ENCODE data around the gene ALG12. TPM values are rescaled to one million over a fixed set of nuclear protein-coding genes. Genes with fewer than 3 reads are reported as not detected.

Gene ALG12
- total and polyA plus RNA-seq, 2 donors from 2014 or later: 27.2 to 28.4 TPM

DNA sequence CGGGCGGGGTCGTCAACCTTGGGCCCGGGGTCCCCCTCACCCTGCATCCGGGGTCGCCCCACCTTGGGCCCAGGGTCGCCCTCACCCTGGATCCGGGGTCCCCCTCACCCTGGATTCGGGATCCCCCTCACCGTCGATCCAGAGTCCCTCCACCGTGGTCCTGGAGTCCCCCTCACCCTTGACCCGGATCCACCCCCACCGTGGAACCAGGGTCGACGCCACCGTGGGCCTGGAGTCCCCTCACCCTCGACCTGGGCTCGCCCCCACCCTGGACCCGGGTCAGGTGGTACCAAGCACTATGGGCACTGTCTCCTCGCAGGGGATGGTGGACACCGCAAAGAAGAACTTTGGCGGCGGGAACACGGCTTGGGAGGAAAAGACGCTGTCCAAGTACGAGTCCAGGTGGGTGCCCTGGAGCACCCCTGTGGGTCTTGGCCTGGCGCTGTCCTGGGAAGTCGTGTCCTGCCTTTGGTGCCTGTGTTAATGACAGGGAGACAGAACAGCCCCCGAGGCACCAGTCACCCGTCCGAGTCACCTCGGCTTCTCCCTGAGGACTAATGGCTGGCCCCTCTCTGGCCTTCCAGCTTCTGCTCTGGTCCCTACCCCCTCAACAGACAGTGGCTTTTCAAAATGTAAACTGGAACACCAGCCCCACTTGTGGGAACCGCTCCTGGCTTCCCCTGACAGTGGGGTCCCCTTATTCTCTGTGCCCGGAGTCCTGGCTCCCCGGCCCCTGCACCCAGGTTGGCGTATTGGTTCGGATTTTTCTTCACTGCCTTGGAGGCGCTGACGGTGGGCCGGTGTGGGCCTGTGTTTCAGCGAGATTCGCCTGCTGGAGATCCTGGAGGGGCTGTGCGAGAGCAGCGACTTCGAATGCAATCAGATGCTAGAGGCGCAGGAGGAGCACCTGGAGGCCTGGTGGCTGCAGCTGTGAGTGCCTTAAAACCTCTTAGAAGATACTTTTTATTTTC, 958 bp upstream of the ALG12 start:
- Histone ChIP-seq H3K27me3 (ENCODE audit: control insufficient read depth, insufficient read depth, low read length) (no peaks in the 10 kb centered on the region), H3K4me3 (ENCODE audit: low read length in 3 of 3) (peak overlapping the region; percentile 16 to 63 (median 52)), H3K9me3 (ENCODE audit: control insufficient read depth in 2 of 3, insufficient read depth in 1 of 3, low read length in 3 of 3) (no peaks in the 10 kb centered on the region), H3K4me1 (ENCODE audit: control insufficient read depth in 2 of 3, insufficient read depth in 2 of 3, low read depth in 1 of 3, low read length in 3 of 3) (peaks cover 0 to 10% (median 0%) of the 10 kb centered on the region in 3 donors), H3K27ac (ENCODE audit: low read depth in 2 of 2, low read length in 2 of 2) (no peak overlapping the region), H3K9ac (ENCODE audit: low read length in 3 of 3) (peak overlapping the region in 2 of 3 donors; percentile 51 to 55), H3K36me3 (ENCODE audit: control insufficient read depth in 2 of 3, insufficient read depth in 3 of 3, low read length in 3 of 3) (peaks cover 0 to 9% (median 0%) of the 10 kb centered on the region in 3 donors)
- intact Hi-C loops (cut with DNase I): no loop called here
- FAIRE-seq (no peak), DNase-seq (peak in 2 of 5 donors; percentile 73 to 82)
- no peak for TF ChIP-seq CTCF (IDR thresholded peaks at IDR 0.05; ENCODE audit: borderline replicate concordance, extremely low read depth, insufficient read depth)

GRCh38 chr22:49916831-49917230, 1.4 kb downstream of the ALG12 start:
- Histone ChIP-seq H3K36me3 (ENCODE audit: control insufficient read depth in 2 of 3, insufficient read depth in 3 of 3, low read length in 3 of 3) (peaks cover 0 to 9% (median 8%) of the 10 kb centered on the region in 3 donors), H3K9ac (ENCODE audit: low read length in 3 of 3) (no peak overlapping the region), H3K4me3 (ENCODE audit: low read length in 3 of 3) (peak overlapping the region in 2 of 3 donors; percentile 18 to 80), H3K27me3 (ENCODE audit: control insufficient read depth, insufficient read depth, low read length) (no peaks in the 10 kb centered on the region), H3K9me3 (ENCODE audit: control insufficient read depth in 2 of 3, insufficient read depth in 1 of 3, low read length in 3 of 3) (no peaks in the 10 kb centered on the region), H3K27ac (ENCODE audit: low read depth in 2 of 2, low read length in 2 of 2) (no peak overlapping the region), H3K4me1 (ENCODE audit: control insufficient read depth in 2 of 3, insufficient read depth in 2 of 3, low read depth in 1 of 3, low read length in 3 of 3) (peaks cover 0 to 10% (median 0%) of the 10 kb centered on the region in 3 donors)
- no peak for FAIRE-seq
- peak in 1 of 5 donors; percentile 68 for DNase-seq
- no peak for TF ChIP-seq CTCF (IDR thresholded peaks at IDR 0.05; ENCODE audit: borderline replicate concordance, extremely low read depth, insufficient read depth)
- intact Hi-C loops (cut with DNase I): no loop called here

DNA sequence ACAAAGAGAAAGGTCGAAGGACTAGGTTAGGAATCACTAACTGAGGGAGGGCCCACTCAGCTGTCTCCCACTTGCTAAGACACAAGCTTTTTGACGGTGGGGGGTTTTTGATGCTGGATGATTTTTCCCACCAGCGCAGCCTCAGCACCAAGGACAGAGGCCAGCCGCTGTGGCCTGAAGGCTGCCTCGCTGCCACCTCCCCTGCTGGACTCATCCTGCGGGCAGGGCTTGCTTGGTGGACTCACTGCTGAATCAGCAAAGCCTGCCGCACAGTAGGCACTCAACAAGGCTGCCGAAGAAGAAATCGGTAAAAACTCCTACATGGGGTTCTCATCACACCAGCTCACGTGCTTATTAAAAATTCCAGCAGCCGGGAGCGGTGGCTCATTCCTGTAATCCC, 2.6 kb downstream of the ALG12 start:
- no peak overlapping the region for H3K27ac ChIP-seq (ENCODE audit: low read depth in 2 of 2, low read length in 2 of 2)
- intact Hi-C loops (cut with DNase I): no loop called here
- FAIRE-seq (no peak), DNase-seq (peak in 1 of 5 donors; percentile 67)
- no peaks in the 10 kb centered on the region for H3K27me3 ChIP-seq (ENCODE audit: control insufficient read depth, insufficient read depth, low read length)
- H3K9ac ChIP-seq (ENCODE audit: low read length in 3 of 3): no peak overlapping the region
- H3K9me3 ChIP-seq (ENCODE audit: control insufficient read depth in 2 of 3, insufficient read depth in 1 of 3, low read length in 3 of 3): no peaks in the 10 kb centered on the region
- no peak overlapping the region for H3K4me3 ChIP-seq (ENCODE audit: low read length in 3 of 3)
- TF ChIP-seq CTCF (IDR thresholded peaks at IDR 0.05; ENCODE audit: borderline replicate concordance, extremely low read depth, insufficient read depth): no peak
- H3K36me3 ChIP-seq (ENCODE audit: control insufficient read depth in 2 of 3, insufficient read depth in 3 of 3, low read length in 3 of 3): peaks cover 0 to 8% (median 5%) of the 10 kb centered on the region in 3 donors
- peaks cover 0 to 10% (median 0%) of the 10 kb centered on the region in 3 donors for H3K4me1 ChIP-seq (ENCODE audit: control insufficient read depth in 2 of 3, insufficient read depth in 2 of 3, low read depth in 1 of 3, low read length in 3 of 3)
